ENCODE measurements around the gene MALSU1.

Gene MALSU1

DNA sequence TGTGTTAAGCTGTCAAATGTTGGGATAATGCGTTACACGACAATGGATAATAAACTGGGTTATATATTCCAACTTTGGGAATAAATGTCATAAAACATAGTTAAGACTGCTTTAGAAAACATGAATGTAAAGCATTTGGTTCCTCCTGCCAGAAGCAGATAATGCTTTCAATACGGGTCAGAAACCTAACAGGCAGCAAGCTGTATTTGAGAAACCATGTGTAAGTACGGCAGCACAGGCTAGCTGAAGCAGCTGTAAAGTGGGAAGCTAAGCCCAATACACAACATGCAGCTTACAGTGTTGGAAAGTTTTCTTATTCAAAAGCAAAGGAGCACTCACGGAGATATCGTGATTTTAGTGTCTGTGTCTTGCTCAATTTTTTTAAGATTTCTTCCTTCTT, 46.5 kb downstream of the MALSU1 start:
- no peak overlapping the region for H3K27ac ChIP-seq (ENCODE audit: low read depth, low read length)
- no peaks in the 10 kb centered on the region for H3K36me3 ChIP-seq (ENCODE audit: control insufficient read depth in 1 of 2, insufficient read depth in 2 of 2, low read length in 2 of 2)
- H3K4me1 ChIP-seq (ENCODE audit: control insufficient read depth in 1 of 2, insufficient read depth in 2 of 2, low read length in 2 of 2) = no peaks in the 10 kb centered on the region
- H3K9me3 ChIP-seq (ENCODE audit: control insufficient read depth in 1 of 2, low read length in 2 of 2) = no peaks in the 10 kb centered on the region
- H3K9ac ChIP-seq (ENCODE audit: low read depth in 1 of 2, low read length in 2 of 2) = no peak overlapping the region
- no peaks in the 10 kb centered on the region for H3K27me3 ChIP-seq (ENCODE audit: control insufficient read depth in 1 of 2, insufficient read depth in 2 of 2, low read length in 2 of 2)
- H3K4me3 ChIP-seq (ENCODE audit: low read depth in 1 of 2, low read length in 2 of 2) = no peak overlapping the region

DNA sequence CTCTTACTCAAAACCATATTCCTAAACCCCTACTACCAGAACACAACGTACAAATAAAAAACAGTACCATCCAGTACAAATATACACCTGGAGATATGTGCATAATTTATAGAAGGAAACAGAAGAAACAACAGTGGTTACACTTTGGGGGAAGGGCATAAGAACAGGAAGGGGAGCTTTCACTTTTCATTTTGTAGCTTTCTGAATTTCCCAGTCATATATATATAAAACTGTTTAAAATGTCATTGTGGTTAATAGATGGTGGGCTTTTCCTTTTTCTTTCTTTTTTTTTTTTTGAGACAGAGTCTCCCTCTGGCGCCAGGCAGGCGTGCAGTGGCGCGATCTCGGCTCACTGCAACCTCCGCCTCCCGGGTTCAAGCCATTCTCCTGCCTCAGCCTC, 47.2 kb downstream of the MALSU1 start:
- Histone ChIP-seq H3K9me3 (ENCODE audit: control insufficient read depth in 1 of 2, low read length in 2 of 2) (no peaks in the 10 kb centered on the region), H3K9ac (ENCODE audit: low read depth in 1 of 2, low read length in 2 of 2) (no peak overlapping the region), H3K4me1 (ENCODE audit: control insufficient read depth in 1 of 2, insufficient read depth in 2 of 2, low read length in 2 of 2) (no peaks in the 10 kb centered on the region), H3K27ac (ENCODE audit: low read depth, low read length) (no peak overlapping the region), H3K27me3 (ENCODE audit: control insufficient read depth in 1 of 2, insufficient read depth in 2 of 2, low read length in 2 of 2) (no peaks in the 10 kb centered on the region), H3K4me3 (ENCODE audit: low read depth in 1 of 2, low read length in 2 of 2) (peak overlapping the region in 1 of 2 donors; percentile 24), H3K36me3 (ENCODE audit: control insufficient read depth in 1 of 2, insufficient read depth in 2 of 2, low read length in 2 of 2) (no peaks in the 10 kb centered on the region)

DNA sequence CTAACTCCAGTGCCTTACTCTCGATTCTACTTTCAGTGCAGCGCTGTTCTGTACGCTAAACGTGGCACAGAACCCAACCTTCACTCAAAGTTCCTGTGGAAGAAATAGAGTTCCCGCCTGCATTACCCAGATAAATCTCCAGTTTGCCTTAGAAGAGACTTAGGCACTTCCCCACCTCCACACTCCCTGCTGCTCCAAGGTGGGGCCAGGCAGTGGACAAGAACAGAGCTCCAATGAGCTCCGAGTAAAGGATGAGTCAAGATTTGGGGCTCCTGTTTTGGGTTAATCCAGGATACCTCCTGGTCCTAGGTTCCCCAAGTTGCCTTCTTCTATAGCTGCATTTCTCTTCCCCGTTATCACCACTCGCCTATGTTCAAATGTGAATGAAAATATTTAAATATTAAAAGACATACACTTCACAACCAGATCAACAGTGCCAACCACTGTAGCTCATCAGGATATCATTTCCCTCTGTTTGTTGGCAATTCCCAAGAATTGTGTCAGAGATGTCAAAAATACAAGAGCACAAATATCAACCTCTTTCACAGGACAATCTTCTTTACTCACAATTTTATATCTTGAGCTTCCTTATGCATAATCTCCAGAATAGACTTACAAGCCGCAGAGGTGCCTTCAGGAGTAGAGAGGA, 48.0 kb downstream of the MALSU1 start:
- H3K4me3 ChIP-seq (ENCODE audit: low read depth in 1 of 2, low read length in 2 of 2) = no peak overlapping the region
- H3K9ac ChIP-seq (ENCODE audit: low read depth in 1 of 2, low read length in 2 of 2) = no peak overlapping the region
- H3K27me3 ChIP-seq (ENCODE audit: control insufficient read depth in 1 of 2, insufficient read depth in 2 of 2, low read length in 2 of 2) = no peaks in the 10 kb centered on the region
- no peaks in the 10 kb centered on the region for H3K36me3 ChIP-seq (ENCODE audit: control insufficient read depth in 1 of 2, insufficient read depth in 2 of 2, low read length in 2 of 2)
- no peak overlapping the region for H3K27ac ChIP-seq (ENCODE audit: low read depth, low read length)
- no peaks in the 10 kb centered on the region for H3K9me3 ChIP-seq (ENCODE audit: control insufficient read depth in 1 of 2, low read length in 2 of 2)
- H3K4me1 ChIP-seq (ENCODE audit: control insufficient read depth in 1 of 2, insufficient read depth in 2 of 2, low read length in 2 of 2) = no peaks in the 10 kb centered on the region

DNA sequence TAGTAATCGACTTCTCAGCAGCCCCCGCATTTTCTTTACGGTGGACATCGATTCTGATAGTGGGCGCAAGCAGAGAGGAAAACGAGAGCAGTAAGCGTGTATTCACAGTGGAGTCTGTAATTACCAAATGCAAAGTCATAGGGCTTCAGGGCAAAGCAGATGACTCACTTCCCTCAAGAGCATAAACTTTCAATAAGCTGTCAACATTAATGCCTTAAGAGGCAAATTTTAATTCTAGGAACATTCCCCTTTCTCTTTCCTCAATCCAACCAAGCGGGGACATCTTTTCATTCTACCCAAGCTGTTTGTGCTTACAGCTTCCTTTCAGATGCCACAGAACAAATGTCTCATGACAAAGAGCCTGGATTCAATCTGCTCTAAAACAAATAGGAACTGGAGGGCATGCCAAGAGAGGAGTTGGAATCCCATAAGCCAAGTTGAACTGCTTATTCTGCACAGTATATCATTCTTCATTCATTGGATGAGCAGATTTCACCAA, 48.6 kb downstream of the MALSU1 start:
- Histone ChIP-seq H3K4me1 (ENCODE audit: control insufficient read depth in 1 of 2, insufficient read depth in 2 of 2, low read length in 2 of 2) (no peaks in the 10 kb centered on the region), H3K27me3 (ENCODE audit: control insufficient read depth in 1 of 2, insufficient read depth in 2 of 2, low read length in 2 of 2) (no peaks in the 10 kb centered on the region), H3K36me3 (ENCODE audit: control insufficient read depth in 1 of 2, insufficient read depth in 2 of 2, low read length in 2 of 2) (no peaks in the 10 kb centered on the region), H3K9me3 (ENCODE audit: control insufficient read depth in 1 of 2, low read length in 2 of 2) (no peaks in the 10 kb centered on the region), H3K27ac (ENCODE audit: low read depth, low read length) (no peak overlapping the region), H3K4me3 (ENCODE audit: low read depth in 1 of 2, low read length in 2 of 2) (no peak overlapping the region), H3K9ac (ENCODE audit: low read depth in 1 of 2, low read length in 2 of 2) (no peak overlapping the region)

DNA sequence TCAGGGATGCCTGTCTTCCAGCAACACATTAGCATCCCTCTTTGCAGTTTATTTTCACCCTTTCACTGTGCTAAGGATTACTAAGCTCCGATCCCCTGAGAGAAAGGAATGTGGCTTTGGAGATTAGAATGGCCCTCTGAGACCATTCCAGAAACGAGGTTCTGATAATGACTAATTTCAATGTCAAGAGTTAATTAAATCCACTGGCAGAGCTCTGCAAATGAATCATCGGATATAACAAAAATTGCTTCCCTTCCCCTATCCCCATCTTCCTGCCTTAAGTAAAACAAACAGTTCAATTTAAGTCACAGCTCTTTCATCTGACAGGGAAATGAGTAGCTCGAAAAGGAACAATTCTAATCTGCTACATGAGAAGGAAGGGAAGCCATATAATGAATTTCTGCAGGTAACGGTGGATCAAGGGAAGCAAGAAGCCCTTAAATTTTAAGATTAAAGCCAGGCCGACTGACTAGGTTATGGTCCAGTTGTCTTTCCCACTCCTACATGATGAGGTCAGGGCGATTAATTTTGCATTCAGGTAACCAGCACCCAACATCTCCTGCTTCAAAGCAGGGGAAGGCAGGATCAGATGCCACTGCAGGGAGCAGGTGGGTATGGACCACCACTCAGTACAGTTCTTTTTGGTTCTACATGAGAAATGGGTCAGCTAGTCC, 50.5 kb downstream of the MALSU1 start:
- Histone ChIP-seq H3K27me3 (ENCODE audit: control insufficient read depth in 1 of 2, insufficient read depth in 2 of 2, low read length in 2 of 2) (no peaks in the 10 kb centered on the region), H3K4me1 (ENCODE audit: control insufficient read depth in 1 of 2, insufficient read depth in 2 of 2, low read length in 2 of 2) (no peaks in the 10 kb centered on the region), H3K36me3 (ENCODE audit: control insufficient read depth in 1 of 2, insufficient read depth in 2 of 2, low read length in 2 of 2) (no peaks in the 10 kb centered on the region), H3K27ac (ENCODE audit: low read depth, low read length) (no peak overlapping the region), H3K9ac (ENCODE audit: low read depth in 1 of 2, low read length in 2 of 2) (no peak overlapping the region), H3K9me3 (ENCODE audit: control insufficient read depth in 1 of 2, low read length in 2 of 2) (no peaks in the 10 kb centered on the region), H3K4me3 (ENCODE audit: low read depth in 1 of 2, low read length in 2 of 2) (no peak overlapping the region)

DNA sequence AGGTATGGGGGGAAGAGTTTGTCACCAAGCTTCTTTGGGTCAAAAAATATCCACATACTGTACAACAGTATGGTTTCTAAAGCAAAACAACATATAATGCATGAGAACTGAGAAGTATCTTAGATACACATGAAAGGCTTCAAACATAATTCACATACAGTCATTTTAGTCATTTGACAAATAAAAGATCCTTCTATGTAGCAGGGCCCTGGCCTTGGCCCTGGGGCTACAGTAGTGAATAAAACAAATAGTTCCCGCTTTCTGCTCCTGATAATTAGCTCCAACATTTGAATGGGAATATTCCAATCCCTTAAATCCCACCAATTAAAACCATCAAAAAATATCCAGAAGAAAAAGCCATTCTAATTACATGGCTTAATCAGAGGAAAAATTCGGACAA, 51.3 kb downstream of the MALSU1 start:
- H3K4me1 ChIP-seq (ENCODE audit: control insufficient read depth in 1 of 2, insufficient read depth in 2 of 2, low read length in 2 of 2) = no peaks in the 10 kb centered on the region
- H3K9ac ChIP-seq (ENCODE audit: low read depth in 1 of 2, low read length in 2 of 2) = no peak overlapping the region
- no peaks in the 10 kb centered on the region for H3K9me3 ChIP-seq (ENCODE audit: control insufficient read depth in 1 of 2, low read length in 2 of 2)
- H3K4me3 ChIP-seq (ENCODE audit: low read depth in 1 of 2, low read length in 2 of 2) = no peak overlapping the region
- no peak overlapping the region for H3K27ac ChIP-seq (ENCODE audit: low read depth, low read length)
- no peaks in the 10 kb centered on the region for H3K36me3 ChIP-seq (ENCODE audit: control insufficient read depth in 1 of 2, insufficient read depth in 2 of 2, low read length in 2 of 2)
- no peaks in the 10 kb centered on the region for H3K27me3 ChIP-seq (ENCODE audit: control insufficient read depth in 1 of 2, insufficient read depth in 2 of 2, low read length in 2 of 2)

DNA sequence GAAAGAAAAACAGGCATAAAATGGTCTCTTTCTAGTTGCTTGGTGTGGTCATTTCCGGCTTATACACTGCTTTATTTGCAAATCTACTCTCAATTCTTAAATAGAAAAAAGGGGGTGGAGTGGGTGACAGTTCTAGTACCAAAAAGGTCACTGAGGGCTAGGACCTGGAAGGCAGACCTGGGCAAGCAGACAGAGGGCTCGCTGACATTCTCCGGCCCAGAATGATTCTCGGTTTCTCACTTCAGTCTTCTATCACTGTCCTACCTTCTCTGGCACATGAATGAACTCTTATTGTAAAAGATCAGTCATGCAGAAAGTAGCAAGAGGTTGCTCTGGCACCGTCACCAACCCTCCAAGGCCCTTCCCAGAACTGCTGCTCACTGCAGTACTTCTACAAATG, 54.0 kb downstream of the MALSU1 start:
- Histone ChIP-seq H3K9ac (ENCODE audit: low read depth in 1 of 2, low read length in 2 of 2) (no peak overlapping the region), H3K9me3 (ENCODE audit: control insufficient read depth in 1 of 2, low read length in 2 of 2) (no peaks in the 10 kb centered on the region), H3K27ac (ENCODE audit: low read depth, low read length) (no peak overlapping the region), H3K4me1 (ENCODE audit: control insufficient read depth in 1 of 2, insufficient read depth in 2 of 2, low read length in 2 of 2) (no peaks in the 10 kb centered on the region), H3K4me3 (ENCODE audit: low read depth in 1 of 2, low read length in 2 of 2) (no peak overlapping the region), H3K27me3 (ENCODE audit: control insufficient read depth in 1 of 2, insufficient read depth in 2 of 2, low read length in 2 of 2) (no peaks in the 10 kb centered on the region), H3K36me3 (ENCODE audit: control insufficient read depth in 1 of 2, insufficient read depth in 2 of 2, low read length in 2 of 2) (no peaks in the 10 kb centered on the region)

DNA sequence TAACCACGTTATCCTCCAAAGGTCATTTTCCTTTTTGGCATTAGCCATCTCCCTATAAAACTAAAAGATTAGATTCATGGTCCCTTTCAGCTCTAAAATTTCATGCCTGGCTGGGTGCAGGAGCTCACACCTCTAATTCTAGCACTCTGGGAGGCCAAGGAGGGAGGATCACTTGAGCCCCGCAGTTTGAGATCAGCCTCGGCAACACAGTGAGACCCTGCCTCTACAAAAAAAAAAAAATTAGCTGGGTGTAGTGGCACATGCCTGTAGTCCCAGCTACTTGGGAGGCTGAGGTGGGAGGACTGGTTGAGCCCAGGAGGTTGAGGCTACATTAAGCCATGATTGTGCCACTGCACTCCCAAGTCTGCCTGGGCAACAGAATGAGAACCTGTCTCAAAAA, 57.0 kb downstream of the MALSU1 start:
- no peak overlapping the region for H3K4me3 ChIP-seq (ENCODE audit: low read depth in 1 of 2, low read length in 2 of 2)
- H3K4me1 ChIP-seq (ENCODE audit: control insufficient read depth in 1 of 2, insufficient read depth in 2 of 2, low read length in 2 of 2) = no peaks in the 10 kb centered on the region
- no peak overlapping the region for H3K27ac ChIP-seq (ENCODE audit: low read depth, low read length)
- H3K9me3 ChIP-seq (ENCODE audit: control insufficient read depth in 1 of 2, low read length in 2 of 2) = no peaks in the 10 kb centered on the region
- no peak overlapping the region for H3K9ac ChIP-seq (ENCODE audit: low read depth in 1 of 2, low read length in 2 of 2)
- no peaks in the 10 kb centered on the region for H3K36me3 ChIP-seq (ENCODE audit: control insufficient read depth in 1 of 2, insufficient read depth in 2 of 2, low read length in 2 of 2)
- H3K27me3 ChIP-seq (ENCODE audit: control insufficient read depth in 1 of 2, insufficient read depth in 2 of 2, low read length in 2 of 2) = no peaks in the 10 kb centered on the region

DNA sequence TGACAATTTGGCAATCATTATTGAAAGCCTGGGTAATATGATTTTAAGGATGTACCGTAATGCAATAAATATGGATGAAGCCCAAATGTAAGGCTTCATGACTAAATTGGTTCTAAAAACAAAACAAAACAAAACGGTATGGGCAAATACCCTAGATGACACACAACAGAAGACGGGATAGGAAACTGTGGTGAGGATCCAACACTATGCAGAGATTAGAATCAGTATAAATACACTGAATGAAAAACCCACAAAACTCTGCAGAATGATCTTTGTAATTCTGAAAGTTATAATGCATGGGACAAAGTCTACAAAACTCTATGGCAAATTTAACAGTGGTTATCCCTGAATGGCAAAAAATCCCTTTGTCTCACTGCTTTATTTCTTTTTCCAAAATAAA, 57.6 kb downstream of the MALSU1 start:
- Histone ChIP-seq H3K4me3 (ENCODE audit: low read depth in 1 of 2, low read length in 2 of 2) (no peak overlapping the region), H3K9me3 (ENCODE audit: control insufficient read depth in 1 of 2, low read length in 2 of 2) (no peaks in the 10 kb centered on the region), H3K9ac (ENCODE audit: low read depth in 1 of 2, low read length in 2 of 2) (no peak overlapping the region), H3K4me1 (ENCODE audit: control insufficient read depth in 1 of 2, insufficient read depth in 2 of 2, low read length in 2 of 2) (no peaks in the 10 kb centered on the region), H3K27ac (ENCODE audit: low read depth, low read length) (no peak overlapping the region), H3K27me3 (ENCODE audit: control insufficient read depth in 1 of 2, insufficient read depth in 2 of 2, low read length in 2 of 2) (no peaks in the 10 kb centered on the region), H3K36me3 (ENCODE audit: control insufficient read depth in 1 of 2, insufficient read depth in 2 of 2, low read length in 2 of 2) (no peaks in the 10 kb centered on the region)

DNA sequence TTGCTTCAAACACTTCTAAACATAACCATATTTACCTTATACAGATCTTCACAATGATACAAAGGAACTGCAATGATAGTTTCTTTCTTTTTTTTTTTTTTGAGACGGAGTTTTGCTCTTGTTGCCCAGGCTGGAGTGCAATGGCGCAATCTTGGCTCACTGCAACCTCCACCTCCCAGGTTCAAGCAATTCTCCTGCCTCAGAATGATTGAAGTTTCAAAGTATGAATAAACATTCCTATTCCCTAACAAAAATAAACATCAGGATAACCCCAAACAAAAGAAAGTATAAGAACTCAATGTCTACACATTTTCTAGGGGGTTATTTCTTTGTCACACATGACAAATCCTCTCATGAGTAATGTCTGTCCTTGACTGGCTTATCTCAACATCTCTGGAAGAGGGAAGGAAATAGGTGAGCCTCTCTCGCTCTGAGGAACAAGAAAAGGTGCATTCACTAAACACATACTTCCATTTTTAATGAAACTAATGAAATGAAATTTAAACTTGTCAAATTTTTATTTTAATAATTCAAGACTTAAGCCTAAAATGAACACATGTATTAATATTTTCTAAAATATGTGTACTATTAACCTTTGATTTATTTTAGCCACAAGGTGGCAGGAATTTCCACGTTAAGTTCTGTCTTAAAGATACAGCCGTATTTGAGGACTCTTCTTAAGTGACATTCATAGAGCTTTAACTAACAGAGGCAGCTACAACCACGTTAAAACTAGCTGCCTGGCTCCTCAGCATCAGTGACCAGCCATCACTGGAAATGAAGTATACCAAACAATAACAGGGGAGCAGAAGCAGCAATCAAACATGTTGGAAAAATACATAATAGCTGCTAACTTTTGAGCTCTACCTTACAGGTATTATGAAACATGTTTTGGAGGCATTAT, 58.3 kb downstream of the MALSU1 start:
- H3K9ac ChIP-seq (ENCODE audit: low read depth in 1 of 2, low read length in 2 of 2) = no peak overlapping the region
- no peaks in the 10 kb centered on the region for H3K4me1 ChIP-seq (ENCODE audit: control insufficient read depth in 1 of 2, insufficient read depth in 2 of 2, low read length in 2 of 2)
- no peaks in the 10 kb centered on the region for H3K27me3 ChIP-seq (ENCODE audit: control insufficient read depth in 1 of 2, insufficient read depth in 2 of 2, low read length in 2 of 2)
- no peak overlapping the region for H3K4me3 ChIP-seq (ENCODE audit: low read depth in 1 of 2, low read length in 2 of 2)
- no peak overlapping the region for H3K27ac ChIP-seq (ENCODE audit: low read depth, low read length)
- H3K9me3 ChIP-seq (ENCODE audit: control insufficient read depth in 1 of 2, low read length in 2 of 2) = no peaks in the 10 kb centered on the region
- no peaks in the 10 kb centered on the region for H3K36me3 ChIP-seq (ENCODE audit: control insufficient read depth in 1 of 2, insufficient read depth in 2 of 2, low read length in 2 of 2)
